Measurements from ENCODE around the gene TNRC18.
"Not testable (repeated sequence)": the region's sequence is repeated elsewhere in the genome, so short reads cannot be mapped to it uniquely, and the experiment has no call there.

TNRC18 gene

GRCh38 chr7:5300366-5300765, 123.3 kb downstream of the TNRC18 start:
- no peak overlapping the region for H3K9ac ChIP-seq (ENCODE audit: low read length in 5 of 5)
- peaks cover 0 to 5% (median 0%) of the 10 kb centered on the region in 5 donors for H3K27me3 ChIP-seq (ENCODE audit: control insufficient read depth in 5 of 5, insufficient read depth in 4 of 5, low read length in 5 of 5)
- H3K36me3 ChIP-seq (ENCODE audit: control insufficient read depth in 5 of 5, insufficient read depth in 5 of 5, low read length in 5 of 5), result peaks cover 0 to 12% (median 11%) of the 10 kb centered on the region in 5 donors
- H3K27ac ChIP-seq (ENCODE audit: low read depth, low read length), result no peak overlapping the region
- no peak overlapping the region for H3K4me3 ChIP-seq (ENCODE audit: low read depth in 1 of 5, low read length in 5 of 5)
- peaks cover 0 to 7% (median 0%) of the 10 kb centered on the region in 5 donors for H3K4me1 ChIP-seq (ENCODE audit: control insufficient read depth in 5 of 5, insufficient read depth in 5 of 5, low read length in 5 of 5)
- H3K9me3 ChIP-seq (ENCODE audit: control insufficient read depth in 5 of 5, low read length in 5 of 5), result no peaks in the 10 kb centered on the region

- Histone ChIP-seq H3K4me3 (ENCODE audit: low read depth in 1 of 5, low read length in 5 of 5) (peak overlapping the region in 1 of 5 donors; percentile 31), H3K9me3 (ENCODE audit: control insufficient read depth in 5 of 5, low read length in 5 of 5) (peaks cover 0 to 5% (median 0%) of the 10 kb centered on the region in 5 donors), H3K36me3 (ENCODE audit: control insufficient read depth in 5 of 5, insufficient read depth in 5 of 5, low read length in 5 of 5) (peaks cover 0 to 24% (median 18%) of the 10 kb centered on the region in 5 donors), H3K9ac (ENCODE audit: low read length in 5 of 5) (no peak overlapping the region), H3K27ac (ENCODE audit: low read depth, low read length) (no peak overlapping the region), H3K4me1 (ENCODE audit: control insufficient read depth in 5 of 5, insufficient read depth in 5 of 5, low read length in 5 of 5) (peaks cover 0 to 7% (median 0%) of the 10 kb centered on the region in 5 donors), H3K27me3 (ENCODE audit: control insufficient read depth in 5 of 5, insufficient read depth in 4 of 5, low read length in 5 of 5) (peaks cover 0 to 9% (median 0%) of the 10 kb centered on the region in 5 donors)
Observed at GRCh38 chr7:5296611-5297226, 126.9 kb downstream of the TNRC18 start.

- Histone ChIP-seq H3K36me3 (ENCODE audit: control insufficient read depth in 5 of 5, insufficient read depth in 5 of 5, low read length in 5 of 5) (peaks cover 0 to 29% (median 24%) of the 10 kb centered on the region in 5 donors), H3K27me3 (ENCODE audit: control insufficient read depth in 5 of 5, insufficient read depth in 4 of 5, low read length in 5 of 5) (peaks cover 0 to 9% (median 0%) of the 10 kb centered on the region in 5 donors), H3K9me3 (ENCODE audit: control insufficient read depth in 5 of 5, low read length in 5 of 5) (peaks cover 0 to 5% (median 0%) of the 10 kb centered on the region in 5 donors), H3K27ac (ENCODE audit: low read depth, low read length) (no peak overlapping the region), H3K9ac (ENCODE audit: low read length in 5 of 5) (no peak overlapping the region), H3K4me3 (ENCODE audit: low read depth in 1 of 5, low read length in 5 of 5) (no peak overlapping the region), H3K4me1 (ENCODE audit: control insufficient read depth in 5 of 5, insufficient read depth in 5 of 5, low read length in 5 of 5) (peaks cover 0 to 7% (median 0%) of the 10 kb centered on the region in 5 donors)
Observed at GRCh38 chr7:5296015-5296610, 127.5 kb downstream of the TNRC18 start.

- H3K27me3 ChIP-seq (ENCODE audit: control insufficient read depth in 5 of 5, insufficient read depth in 4 of 5, low read length in 5 of 5), result peaks cover 0 to 9% (median 0%) of the 10 kb centered on the region in 5 donors
- peaks cover 0 to 7% (median 0%) of the 10 kb centered on the region in 5 donors for H3K4me1 ChIP-seq (ENCODE audit: control insufficient read depth in 5 of 5, insufficient read depth in 5 of 5, low read length in 5 of 5)
- no peak overlapping the region for H3K27ac ChIP-seq (ENCODE audit: low read depth, low read length)
- H3K4me3 ChIP-seq (ENCODE audit: low read depth in 1 of 5, low read length in 5 of 5), result no peak overlapping the region
- no peak overlapping the region for H3K9ac ChIP-seq (ENCODE audit: low read length in 5 of 5)
- H3K36me3 ChIP-seq (ENCODE audit: control insufficient read depth in 5 of 5, insufficient read depth in 5 of 5, low read length in 5 of 5), result peaks cover 0 to 33% (median 29%) of the 10 kb centered on the region in 5 donors
- H3K9me3 ChIP-seq (ENCODE audit: control insufficient read depth in 5 of 5, low read length in 5 of 5), result peaks cover 0 to 5% (median 0%) of the 10 kb centered on the region in 5 donors
Observed at GRCh38 chr7:5295039-5296014, 128.3 kb downstream of the TNRC18 start.

- Histone ChIP-seq H3K4me3 (ENCODE audit: low read depth in 1 of 5, low read length in 5 of 5) (no peak overlapping the region), H3K4me1 (ENCODE audit: control insufficient read depth in 5 of 5, insufficient read depth in 5 of 5, low read length in 5 of 5) (peaks cover 0 to 7% (median 0%) of the 10 kb centered on the region in 5 donors), H3K36me3 (ENCODE audit: control insufficient read depth in 5 of 5, insufficient read depth in 5 of 5, low read length in 5 of 5) (peaks cover 0 to 36% (median 25%) of the 10 kb centered on the region in 5 donors), H3K27ac (ENCODE audit: low read depth, low read length) (no peak overlapping the region), H3K9ac (ENCODE audit: low read length in 5 of 5) (no peak overlapping the region), H3K9me3 (ENCODE audit: control insufficient read depth in 5 of 5, low read length in 5 of 5) (peaks cover 0 to 5% (median 0%) of the 10 kb centered on the region in 5 donors), H3K27me3 (ENCODE audit: control insufficient read depth in 5 of 5, insufficient read depth in 4 of 5, low read length in 5 of 5) (peaks cover 0 to 9% (median 0%) of the 10 kb centered on the region in 5 donors)
Observed at GRCh38 chr7:5294169-5294987, 129.3 kb downstream of the TNRC18 start.

GRCh38 chr7:5291711-5292335, 131.8 kb downstream of the TNRC18 start:
- H3K9me3 ChIP-seq (ENCODE audit: control insufficient read depth in 5 of 5, low read length in 5 of 5); H3K9ac ChIP-seq (ENCODE audit: low read length in 5 of 5); H3K4me3 ChIP-seq (ENCODE audit: low read depth in 1 of 5, low read length in 5 of 5); H3K27ac ChIP-seq (ENCODE audit: low read depth, low read length); H3K4me1 ChIP-seq (ENCODE audit: control insufficient read depth in 5 of 5, insufficient read depth in 5 of 5, low read length in 5 of 5); H3K27me3 ChIP-seq (ENCODE audit: control insufficient read depth in 5 of 5, insufficient read depth in 4 of 5, low read length in 5 of 5): not testable (repeated sequence)
- peaks cover 0 to 31% (median 21%) of the 10 kb centered on the region in 5 donors for H3K36me3 ChIP-seq (ENCODE audit: control insufficient read depth in 5 of 5, insufficient read depth in 5 of 5, low read length in 5 of 5)

- Histone ChIP-seq H3K4me3 (ENCODE audit: low read depth in 1 of 5, low read length in 5 of 5) (no peak overlapping the region), H3K27me3 (ENCODE audit: control insufficient read depth in 5 of 5, insufficient read depth in 4 of 5, low read length in 5 of 5) (peaks cover 0 to 5% (median 0%) of the 10 kb centered on the region in 5 donors), H3K4me1 (ENCODE audit: control insufficient read depth in 5 of 5, insufficient read depth in 5 of 5, low read length in 5 of 5) (no peaks in the 10 kb centered on the region), H3K9me3 (ENCODE audit: control insufficient read depth in 5 of 5, low read length in 5 of 5) (peaks cover 0 to 5% (median 0%) of the 10 kb centered on the region in 5 donors), H3K27ac (ENCODE audit: low read depth, low read length) (no peak overlapping the region), H3K36me3 (ENCODE audit: control insufficient read depth in 5 of 5, insufficient read depth in 5 of 5, low read length in 5 of 5) (peaks cover 0 to 31% (median 21%) of the 10 kb centered on the region in 5 donors), H3K9ac (ENCODE audit: low read length in 5 of 5) (no peak overlapping the region)
Observed at GRCh38 chr7:5291301-5291700, 132.3 kb downstream of the TNRC18 start.

GRCh38 chr7:5289355-5289754, 134.3 kb downstream of the TNRC18 start:
- Histone ChIP-seq H3K4me1 (ENCODE audit: control insufficient read depth in 5 of 5, insufficient read depth in 5 of 5, low read length in 5 of 5) (peaks cover 0 to 10% (median 8%) of the 10 kb centered on the region in 5 donors), H3K27me3 (ENCODE audit: control insufficient read depth in 5 of 5, insufficient read depth in 4 of 5, low read length in 5 of 5) (peaks cover 0 to 2% (median 0%) of the 10 kb centered on the region in 5 donors), H3K9ac (ENCODE audit: low read length in 5 of 5) (no peak overlapping the region), H3K4me3 (ENCODE audit: low read depth in 1 of 5, low read length in 5 of 5) (no peak overlapping the region), H3K27ac (ENCODE audit: low read depth, low read length) (no peak overlapping the region), H3K36me3 (ENCODE audit: control insufficient read depth in 5 of 5, insufficient read depth in 5 of 5, low read length in 5 of 5) (peaks cover 0 to 21% (median 13%) of the 10 kb centered on the region in 5 donors), H3K9me3 (ENCODE audit: control insufficient read depth in 5 of 5, low read length in 5 of 5) (peaks cover 0 to 3% (median 0%) of the 10 kb centered on the region in 5 donors)

GRCh38 chr7:5288560-5288959, 135.1 kb downstream of the TNRC18 start:
- H3K27ac ChIP-seq (ENCODE audit: low read depth, low read length); H3K9ac ChIP-seq (ENCODE audit: low read length in 5 of 5); H3K4me3 ChIP-seq (ENCODE audit: low read depth in 1 of 5, low read length in 5 of 5); H3K27me3 ChIP-seq (ENCODE audit: control insufficient read depth in 5 of 5, insufficient read depth in 4 of 5, low read length in 5 of 5); H3K9me3 ChIP-seq (ENCODE audit: control insufficient read depth in 5 of 5, low read length in 5 of 5): not testable (repeated sequence)
- peaks cover 0 to 18% (median 15%) of the 10 kb centered on the region in 5 donors for H3K4me1 ChIP-seq (ENCODE audit: control insufficient read depth in 5 of 5, insufficient read depth in 5 of 5, low read length in 5 of 5)
- peaks cover 0 to 21% (median 11%) of the 10 kb centered on the region in 5 donors for H3K36me3 ChIP-seq (ENCODE audit: control insufficient read depth in 5 of 5, insufficient read depth in 5 of 5, low read length in 5 of 5)
